Skeletal muscle tissue (tissue), 4 donors: ENCODE results near the gene SRPX. TPM values are rescaled to one million over a fixed set of nuclear protein-coding genes. Genes with fewer than 3 reads are reported as not detected.

Experiments used
- H3K27ac ChIP-seq: one replicate; pipeline ENCODE4 v1.7.0; 2013; ENCODE audit warnings: mild to moderate bottlenecking, low read depth, low read length, inconsistent platforms
- H3K27me3 ChIP-seq, 3 donors: one replicate each; pipeline ENCODE4 v1.7.0; 2013; ENCODE audit warnings: low read length in 3 of 3; ENCODE audit not compliant: control insufficient read depth in 3 of 3, insufficient read depth in 3 of 3
- H3K36me3 ChIP-seq, 3 donors: one replicate each; pipeline ENCODE4 v1.7.0; 2013; ENCODE audit warnings: low read length in 3 of 3; ENCODE audit not compliant: control insufficient read depth in 3 of 3, insufficient read depth in 3 of 3
- H3K4me1 ChIP-seq, 3 donors: one replicate each; pipeline ENCODE4 v1.7.0; 2013; ENCODE audit warnings: low read length in 3 of 3, mild to moderate bottlenecking in 3 of 3; ENCODE audit not compliant: control insufficient read depth in 3 of 3, insufficient read depth in 3 of 3
- H3K4me3 ChIP-seq, 3 donors: one replicate each; pipeline ENCODE4 v1.7.0; 2013; ENCODE audit warnings: low read length in 3 of 3
- H3K9ac ChIP-seq, 3 donors: one replicate each; pipeline ENCODE4 v1.7.0; 2013; ENCODE audit warnings: low read length in 3 of 3, mild to moderate bottlenecking in 3 of 3, moderate library complexity in 2 of 3, low read depth in 1 of 3
- H3K9me3 ChIP-seq, 3 donors: one replicate each; pipeline ENCODE4 v1.7.0; 2013; ENCODE audit warnings: low read length in 3 of 3; ENCODE audit not compliant: control insufficient read depth in 3 of 3
- total RNA-seq: library from RNA; depleted of rRNA; stranded (reverse); fragments of >200 nt; gene quantifications from one replicate; pipeline ENCODE4 v1.2.3, GENCODE V29; 2014
- donor health status: Osteomylitis.

The SRPX gene
- total RNA-seq, 1 donor from 2014 or later: 39.7 TPM

GRCh38 chrX:38233891-38234667 lies 13.4 kb upstream of the SRPX start:
- H3K9me3 ChIP-seq: no peaks in the 10 kb centered on the region
- H3K36me3 ChIP-seq: no peaks in the 10 kb centered on the region
- no peak overlapping the region for H3K4me3 ChIP-seq
- peaks cover 0 to 7% (median 2%) of the 10 kb centered on the region in 3 donors for H3K4me1 ChIP-seq
- no peak overlapping the region for H3K9ac ChIP-seq
- peaks cover 0 to 8% (median 0%) of the 10 kb centered on the region in 3 donors for H3K27me3 ChIP-seq
- H3K27ac ChIP-seq: peak overlapping the region; percentile 10

- no peaks in the 10 kb centered on the region for H3K36me3 ChIP-seq
- peaks cover 0 to 6% (median 0%) of the 10 kb centered on the region in 3 donors for H3K27me3 ChIP-seq
- peak overlapping the region; percentile 14 for H3K27ac ChIP-seq
- H3K4me3 ChIP-seq: no peak overlapping the region
- H3K4me1 ChIP-seq: peaks cover 0 to 7% (median 2%) of the 10 kb centered on the region in 3 donors
- no peak overlapping the region for H3K9ac ChIP-seq
- H3K9me3 ChIP-seq: no peaks in the 10 kb centered on the region
Measured at GRCh38 chrX:38232079-38232686, 11.5 kb upstream of the SRPX start.

DNA sequence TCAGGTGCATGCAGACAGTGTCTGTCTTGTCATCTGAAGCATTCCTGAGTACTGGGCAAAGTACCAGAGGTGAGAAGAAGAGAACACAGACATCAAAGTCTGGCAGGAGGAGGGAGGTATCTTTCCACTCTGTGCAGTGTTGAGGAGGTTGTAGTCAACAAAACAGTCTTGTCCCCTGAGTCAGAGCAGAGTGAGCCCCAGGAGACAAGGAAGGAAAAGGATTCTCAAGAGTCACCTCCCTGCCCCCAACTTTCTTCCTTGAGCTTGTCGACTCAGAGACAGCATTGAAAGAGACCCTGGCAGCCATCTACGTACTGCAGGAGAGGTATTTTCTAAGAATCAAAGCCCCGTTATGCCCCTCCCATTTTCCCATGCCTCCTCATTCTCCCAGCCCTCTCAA lies 4.4 kb upstream of the SRPX start:
- H3K4me3 ChIP-seq: no peak overlapping the region
- H3K36me3 ChIP-seq: no peaks in the 10 kb centered on the region
- H3K9me3 ChIP-seq: no peaks in the 10 kb centered on the region
- H3K27ac ChIP-seq: no peak overlapping the region
- peaks cover 0 to 3% (median 0%) of the 10 kb centered on the region in 3 donors for H3K4me1 ChIP-seq
- peaks cover 0 to 20% (median 0%) of the 10 kb centered on the region in 3 donors for H3K27me3 ChIP-seq
- H3K9ac ChIP-seq: no peak overlapping the region

- H3K36me3 ChIP-seq: no peaks in the 10 kb centered on the region
- H3K4me1 ChIP-seq: peaks cover 0 to 6% (median 4%) of the 10 kb centered on the region in 3 donors
- no peak overlapping the region for H3K4me3 ChIP-seq
- H3K27me3 ChIP-seq: peaks cover 0 to 29% (median 5%) of the 10 kb centered on the region in 3 donors
- H3K27ac ChIP-seq: no peak overlapping the region
- H3K9me3 ChIP-seq: no peaks in the 10 kb centered on the region
- H3K9ac ChIP-seq: no peak overlapping the region
Measured at GRCh38 chrX:38224160-38224559, 3.5 kb upstream of the SRPX start.

DNA sequence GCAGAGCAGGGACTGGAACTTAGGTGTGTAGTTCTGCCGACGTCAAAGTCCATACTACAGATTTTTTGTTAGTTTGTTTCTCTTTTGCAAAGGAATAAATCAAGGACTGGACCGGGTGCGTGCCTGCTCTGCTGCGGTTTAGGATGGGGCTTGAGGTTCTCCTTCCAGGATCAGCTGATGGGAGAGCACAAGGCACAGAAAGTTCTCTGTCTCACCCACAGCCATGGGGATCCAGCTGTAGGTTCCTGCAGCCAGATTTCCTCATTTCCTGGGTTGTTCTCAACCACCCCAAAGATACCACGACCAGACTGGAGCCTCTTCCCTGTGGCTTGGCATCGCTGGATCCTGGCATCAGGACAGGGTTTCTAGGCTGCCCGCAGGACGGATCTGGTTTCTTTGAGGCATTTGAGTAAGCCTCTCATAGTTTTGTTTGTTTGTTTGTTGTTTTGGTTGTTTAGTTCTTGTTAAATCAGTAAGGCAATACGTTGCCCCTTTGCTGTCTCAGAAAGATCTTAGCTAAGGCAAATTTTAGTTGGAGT lies 789 bp upstream of the SRPX start:
- Histone ChIP-seq H3K36me3 (no peaks in the 10 kb centered on the region), H3K27ac (no peak overlapping the region), H3K9me3 (no peaks in the 10 kb centered on the region), H3K4me1 (peaks cover 0 to 6% (median 4%) of the 10 kb centered on the region in 3 donors), H3K27me3 (peaks cover 0 to 40% (median 11%) of the 10 kb centered on the region in 3 donors), H3K9ac (no peak overlapping the region), H3K4me3 (peak overlapping the region in 2 of 3 donors; percentile 13 to 54)

DNA sequence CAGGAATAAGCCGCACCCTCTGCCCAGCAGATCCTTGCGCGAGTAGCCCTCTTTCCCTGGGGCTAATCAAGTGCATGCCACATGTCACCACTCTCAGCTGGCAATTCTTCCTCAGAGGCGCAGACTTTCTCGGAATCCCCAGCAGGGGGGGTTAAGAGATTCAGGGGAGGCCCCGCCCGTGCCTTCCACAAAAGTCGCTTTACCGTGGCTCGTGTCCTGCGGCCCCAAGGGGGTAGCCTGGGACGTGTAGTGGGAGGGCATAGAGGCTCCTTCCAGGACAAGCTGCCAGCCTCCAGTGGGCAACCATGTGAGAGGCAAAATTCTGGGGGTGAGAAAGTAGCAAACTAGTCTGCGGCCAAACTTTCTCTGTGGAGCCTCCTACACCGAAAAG lies 652 bp downstream of the SRPX start:
- Histone ChIP-seq H3K9ac (peak overlapping the region; percentile 33 to 45 (median 40)), H3K27ac (no peak overlapping the region), H3K36me3 (no peaks in the 10 kb centered on the region), H3K4me1 (peaks cover 0 to 6% (median 4%) of the 10 kb centered on the region in 3 donors), H3K27me3 (peaks cover 0 to 40% (median 11%) of the 10 kb centered on the region in 3 donors), H3K4me3 (peak overlapping the region; percentile 54 to 63 (median 56)), H3K9me3 (no peaks in the 10 kb centered on the region)

- peaks cover 0 to 6% (median 4%) of the 10 kb centered on the region in 3 donors for H3K4me1 ChIP-seq
- peaks cover 0 to 32% (median 11%) of the 10 kb centered on the region in 3 donors for H3K27me3 ChIP-seq
- H3K27ac ChIP-seq: no peak overlapping the region
- H3K9me3 ChIP-seq: no peaks in the 10 kb centered on the region
- H3K36me3 ChIP-seq: no peaks in the 10 kb centered on the region
- no peak overlapping the region for H3K9ac ChIP-seq
- no peak overlapping the region for H3K4me3 ChIP-seq
Measured at GRCh38 chrX:38216642-38217041, 4.0 kb downstream of the SRPX start.

GRCh38 chrX:38214551-38215531 lies 5.8 kb downstream of the SRPX start:
- Histone ChIP-seq H3K27ac (no peak overlapping the region), H3K9ac (no peak overlapping the region), H3K27me3 (peaks cover 0 to 21% (median 11%) of the 10 kb centered on the region in 3 donors), H3K4me3 (no peak overlapping the region), H3K4me1 (peaks cover 0 to 3% (median 1%) of the 10 kb centered on the region in 3 donors), H3K9me3 (no peaks in the 10 kb centered on the region), H3K36me3 (no peaks in the 10 kb centered on the region)

- H3K27me3 ChIP-seq: peaks cover 0 to 14% (median 5%) of the 10 kb centered on the region in 3 donors
- H3K4me1 ChIP-seq: no peaks in the 10 kb centered on the region
- no peak overlapping the region for H3K9ac ChIP-seq
- H3K4me3 ChIP-seq: no peak overlapping the region
- H3K9me3 ChIP-seq: no peaks in the 10 kb centered on the region
- H3K27ac ChIP-seq: no peak overlapping the region
- no peaks in the 10 kb centered on the region for H3K36me3 ChIP-seq
Measured at GRCh38 chrX:38214044-38214443, 6.6 kb downstream of the SRPX start.
